Esophagus squamous epithelium (tissue), 4 donors: ENCODE measurements around the gene NMRK1.

ENCODE experiments used
- CTCF ChIP-seq, 6 experiments: fragments of 450-650 bp in 4 of 6; fragments of 200-600 bp in 2 of 6; sonication (generic) in 2 of 6; IDR thresholded peaks; one replicate each; pipeline ENCODE4 v1.5.1; 2016 to 2019; ENCODE audit warnings: antibody characterized with exemption in 6 of 6, mild to moderate bottlenecking in 4 of 6, moderate library complexity in 4 of 6
- POLR2A ChIP-seq, 4 donors: fragments of 450-650 bp; IDR thresholded peaks; one replicate each; pipeline ENCODE4 v1.6.1; 2017; ENCODE audit warnings: antibody characterized with exemption in 4 of 4, mild to moderate bottlenecking in 4 of 4, moderate library complexity in 3 of 4

GRCh38 chr9:75083188-75083970, 4.6 kb downstream of the NMRK1 start:
- TF ChIP-seq POLR2A (IDR thresholded peaks at IDR 0.05) (peak in 2 of 4 donors; percentile 25 to 29), CTCF (IDR thresholded peaks at IDR 0.05) (peak in 3 of 6 experiments; percentile 14 to 55 (median 37))
